Loucy (cell line): ENCODE measurements around the gene MAPK8IP2.

Experiments
- H2AFZ ChIP-seq: fragments of 200-600 bp; sonication (generic); 2 replicates; pipeline ENCODE4 v1.6.0; 2016; ENCODE audit warnings: antibody characterized with exemption, mild to moderate bottlenecking, low read length, moderate library complexity
- H3F3A ChIP-seq: fragments of 200-600 bp; 2 replicates; pipeline ENCODE4 v1.6.0; 2016; ENCODE audit warnings: antibody characterized with exemption, low read depth, mild to moderate bottlenecking
- H3K27me3 ChIP-seq: fragments of 200-600 bp; sonication (generic); 2 replicates; pipeline ENCODE4 v1.6.1; 2014; ENCODE audit warnings: low read length, mild to moderate bottlenecking; ENCODE audit not compliant: insufficient read depth, poor library complexity, severe bottlenecking
- H3K36me3 ChIP-seq: fragments of 200-600 bp; sonication (generic); 2 replicates; pipeline ENCODE4 v1.6.1; 2016; ENCODE audit warnings: low read length; ENCODE audit not compliant: insufficient read depth
- H3K4me1 ChIP-seq: fragments of 200-600 bp; sonication (generic); 2 replicates; pipeline ENCODE4 v1.5.1; 2014; ENCODE audit warnings: low read length, mild to moderate bottlenecking; ENCODE audit not compliant: insufficient read depth, poor library complexity, severe bottlenecking
- H3K4me2 ChIP-seq: fragments of 200-600 bp; sonication (generic); 2 replicates; pipeline ENCODE4 v1.6.0; 2014; ENCODE audit warnings: antibody characterized with exemption, low read length, low read depth, mild to moderate bottlenecking; ENCODE audit not compliant: poor library complexity, severe bottlenecking
- H3K4me3 ChIP-seq: fragments of 200-600 bp; sonication (generic); 2 replicates; pipeline ENCODE4 v1.5.1; 2014; ENCODE audit warnings: low read length, mild to moderate bottlenecking, mixed read lengths; ENCODE audit not compliant: poor library complexity, severe bottlenecking
- H3K79me2 ChIP-seq: fragments of 200-600 bp; sonication (generic); 2 replicates; pipeline ENCODE4 v1.6.1; 2014; ENCODE audit warnings: low read length; ENCODE audit not compliant: insufficient read depth
- H3K9ac ChIP-seq: fragments of 200-600 bp; sonication (generic); 2 replicates; pipeline ENCODE4 v1.6.0; 2014; ENCODE audit warnings: mild to moderate bottlenecking, low read depth, low read length, moderate library complexity; ENCODE audit not compliant: poor library complexity, severe bottlenecking
- H3K9me2 ChIP-seq: fragments of 200-600 bp; sonication (generic); replicated peaks from 2 replicates; pipeline ENCODE4 v1.6.1; 2016; ENCODE audit warnings: low read depth, low read length, mixed read lengths
- H3K9me3 ChIP-seq: fragments of 200-600 bp; sonication (generic); 2 replicates; pipeline ENCODE4 v1.6.1; 2014; ENCODE audit warnings: mild to moderate bottlenecking, antibody characterized with exemption, low read length, low read depth; ENCODE audit not compliant: insufficient read depth
- H4K20me1 ChIP-seq: fragments of 200-600 bp; sonication (generic); 2 replicates; pipeline ENCODE4 v1.6.0; 2014; ENCODE audit warnings: antibody characterized with exemption, low read length, mild to moderate bottlenecking; ENCODE audit not compliant: insufficient read depth, poor library complexity, severe bottlenecking
- CTCF ChIP-seq: fragments of 200-600 bp; sonication (generic); conservative IDR thresholded peaks from 2 replicates; pipeline ENCODE4 v1.5.1; 2014; ENCODE audit warnings: mild to moderate bottlenecking, antibody characterized with exemption, low read length
- EZH2phosphoT487 ChIP-seq: fragments of 200-600 bp; IDR thresholded peaks from 2 replicates; pipeline ENCODE4 v1.6.1; 2018; ENCODE audit warnings: antibody characterized with exemption, mild to moderate bottlenecking, moderate library complexity, borderline replicate concordance

Gene MAPK8IP2

GRCh38 chr22:50600967-50601668 lies 525 bp downstream of the MAPK8IP2 start:
- H3F3A ChIP-seq: no peaks in the 10 kb centered on the region
- H2AFZ ChIP-seq: no peak overlapping the region
- no peaks in the 10 kb centered on the region for H3K79me2 ChIP-seq
- H3K4me2 ChIP-seq: no peak overlapping the region
- no peaks in the 10 kb centered on the region for H4K20me1 ChIP-seq
- H3K9ac ChIP-seq: no peak overlapping the region
- H3K4me1 ChIP-seq: no peaks in the 10 kb centered on the region
- H3K36me3 ChIP-seq: no peaks in the 10 kb centered on the region
- no peaks in the 10 kb centered on the region for H3K9me2 ChIP-seq
- no peaks in the 10 kb centered on the region for H3K9me3 ChIP-seq
- no peaks in the 10 kb centered on the region for H3K27me3 ChIP-seq
- TF ChIP-seq CTCF (no peak), EZH2phosphoT487 (no peak)
- no peak overlapping the region for H3K4me3 ChIP-seq

DNA sequence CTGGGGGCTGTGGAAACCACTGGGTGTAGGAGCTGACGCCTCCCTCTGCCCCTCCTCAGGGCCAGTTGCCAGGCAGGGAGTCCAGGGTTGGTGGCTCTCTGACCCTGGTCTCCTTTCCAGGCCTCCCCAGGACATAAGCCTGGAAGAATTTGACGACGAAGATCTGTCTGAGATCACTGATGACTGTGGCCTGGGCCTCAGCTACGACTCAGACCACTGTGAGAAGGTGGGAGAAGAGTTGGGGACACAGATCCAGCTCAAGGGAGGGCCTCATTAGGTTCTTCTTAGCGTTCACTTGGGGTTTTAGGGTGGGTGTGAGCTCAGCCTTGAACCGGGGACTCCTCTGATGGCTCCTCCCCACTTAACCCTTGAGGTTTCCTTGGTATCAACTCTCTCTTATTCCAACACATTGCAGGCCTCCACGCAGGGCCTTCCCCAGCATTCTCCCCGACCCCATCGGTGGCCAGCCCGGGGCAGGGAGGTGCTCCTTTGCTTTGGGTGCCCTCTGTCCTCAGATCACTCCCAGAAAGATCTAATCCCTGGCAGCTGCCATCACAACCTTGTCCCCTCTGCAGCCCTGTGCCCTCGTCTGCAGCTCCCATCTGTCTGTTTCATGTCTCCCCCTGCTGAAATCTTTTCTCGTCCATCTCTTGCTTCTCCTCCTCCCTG lies 1.2 kb downstream of the MAPK8IP2 start:
- Histone ChIP-seq H3K4me2 (no peak overlapping the region), H3F3A (no peaks in the 10 kb centered on the region), H4K20me1 (no peaks in the 10 kb centered on the region), H3K9me3 (no peaks in the 10 kb centered on the region), H3K9me2 (no peaks in the 10 kb centered on the region), H3K36me3 (no peaks in the 10 kb centered on the region), H3K4me3 (no peak overlapping the region), H3K79me2 (no peaks in the 10 kb centered on the region), H3K9ac (no peak overlapping the region), H2AFZ (no peak overlapping the region), H3K4me1 (no peaks in the 10 kb centered on the region), H3K27me3 (no peaks in the 10 kb centered on the region)
- TF ChIP-seq EZH2phosphoT487 (no peak), CTCF (no peak)

DNA sequence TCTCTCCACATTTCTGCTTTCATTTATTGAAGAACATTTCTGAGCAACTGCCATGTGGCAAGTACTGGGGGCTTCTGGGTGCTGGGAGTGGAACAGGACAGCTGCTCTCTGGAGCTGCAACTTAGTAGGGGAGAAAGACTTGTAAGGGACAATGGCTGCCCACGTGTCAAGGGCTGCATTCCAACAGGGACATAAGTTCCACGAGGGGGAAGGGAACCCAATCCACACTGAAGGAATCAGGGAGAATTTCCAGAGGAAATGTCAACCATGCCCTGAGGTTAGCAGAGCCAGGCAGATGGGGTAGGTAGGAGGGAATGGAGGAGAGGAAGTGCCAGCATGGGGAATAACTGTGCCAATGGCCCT lies 1.7 kb downstream of the MAPK8IP2 start:
- H3K9me3 ChIP-seq: no peaks in the 10 kb centered on the region
- no peaks in the 10 kb centered on the region for H3F3A ChIP-seq
- H3K4me3 ChIP-seq: no peak overlapping the region
- no peaks in the 10 kb centered on the region for H4K20me1 ChIP-seq
- H3K4me1 ChIP-seq: no peaks in the 10 kb centered on the region
- no peaks in the 10 kb centered on the region for H3K9me2 ChIP-seq
- H3K27me3 ChIP-seq: no peaks in the 10 kb centered on the region
- no peak overlapping the region for H2AFZ ChIP-seq
- TF ChIP-seq EZH2phosphoT487: no peak
- no peak for TF ChIP-seq CTCF
- H3K36me3 ChIP-seq: no peaks in the 10 kb centered on the region
- no peaks in the 10 kb centered on the region for H3K79me2 ChIP-seq
- H3K4me2 ChIP-seq: no peak overlapping the region
- H3K9ac ChIP-seq: no peak overlapping the region
